ENCODE measurements around the gene STPG3. TPM values are rescaled to one million over a fixed set of nuclear protein-coding genes. Genes with fewer than 3 reads are reported as not detected.

STPG3 gene
- total and polyA plus RNA-seq, 2 of the 13 experiments (the other 11 are each of a cell fraction or from before 2014, with no cell fraction given): not detected

GRCh38 chr9:137271696-137272076 is 20.6 kb downstream of the STPG3 start:
- intact Hi-C loops (cut with micrococcal nuclease; ENCODE audit: unreplicated experiment): no loop called here
- no peak overlapping the region for H3K27ac ChIP-seq (ENCODE audit: extremely low read length, insufficient read depth, low read length)
- H3K36me3 ChIP-seq (replicated peaks in 1 of 2; ENCODE audit: control insufficient read depth in 1 of 2, insufficient read depth in 2 of 2, low read length in 2 of 2): peaks cover 13 to 34% of the 10 kb centered on the region in 2 experiments; a peak in 4 of 5 replicates
- no peaks in the 10 kb centered on the region for H3K79me2 ChIP-seq (ENCODE audit: insufficient read depth, low read length)
- H4K20me1 ChIP-seq (ENCODE audit: insufficient read depth, low read length): no peaks in the 10 kb centered on the region
- H3K27me3 ChIP-seq (ENCODE audit: control insufficient read depth in 1 of 2, insufficient read depth in 2 of 2, low read length in 2 of 2): no peaks in the 10 kb centered on the region
- WGBS (ENCODE audit: low lambda C conversion rate): 78% methylated on average over 3 of the region's 3 CpGs
- peaks cover 33% of the 10 kb centered on the region for H3K4me1 ChIP-seq (ENCODE audit: insufficient read depth, low read length)
- ChIA-PET POLR2A (no interaction called here), CTCF (ENCODE audit: low intra/inter-chr PET ratio, low total read pairs) (no interaction called here)
- TF ChIP-seq RNF2 (conservative IDR thresholded peaks at IDR 0.05; ENCODE audit: low read depth): no peak
- in situ Hi-C loops (cut with HindIII; ENCODE audit: extremely low pct_ligation_motif_present, low pct_unique_long_range_greater_than_20kb): no loop called here
- no peak overlapping the region for H3K4me3 ChIP-seq (replicated peaks in 1 of 3; ENCODE audit: insufficient read depth in 1 of 3, low read depth in 2 of 3, low read length in 3 of 3)
- no peak overlapping the region for H2AFZ ChIP-seq (ENCODE audit: low read length)
- no TSS peak for BruUV-seq (replicated peaks)
- H3K9me3 ChIP-seq (ENCODE audit: low read length): no peaks in the 10 kb centered on the region
- DNase-seq (ENCODE audit: low spot score): no peak
- ATAC-seq: no peak
- no peak overlapping the region for H3K9ac ChIP-seq (ENCODE audit: insufficient read depth, low read depth, low read length)
- H3K4me2 ChIP-seq (ENCODE audit: low read depth, low read length): no peak overlapping the region
- no peak for FAIRE-seq

- intact Hi-C loops (cut with micrococcal nuclease; ENCODE audit: unreplicated experiment): no loop called here
- 98% methylated on average over 12 of the region's 39 CpGs for WGBS (ENCODE audit: low lambda C conversion rate)
- ChIA-PET CTCF (ENCODE audit: low intra/inter-chr PET ratio, low total read pairs) (no interaction called here), POLR2A (interaction anchor here (1.3 to 1.5 kb wide), 2 partner anchors 18 to 32 kb away, joined by 3 to 5 read pairs; partner anchors contain the start of gene TUBB4B)
- Histone ChIP-seq H4K20me1 (ENCODE audit: insufficient read depth, low read length) (no peaks in the 10 kb centered on the region), H3K27ac (ENCODE audit: extremely low read length, insufficient read depth, low read length) (no peak overlapping the region), H3K79me2 (ENCODE audit: insufficient read depth, low read length) (no peaks in the 10 kb centered on the region), H3K9me3 (ENCODE audit: low read length) (no peaks in the 10 kb centered on the region), H3K9ac (ENCODE audit: insufficient read depth, low read depth, low read length) (no peak overlapping the region), H3K4me2 (ENCODE audit: low read depth, low read length) (no peak overlapping the region), H3K36me3 (replicated peaks in 1 of 2; ENCODE audit: control insufficient read depth in 1 of 2, insufficient read depth in 2 of 2, low read length in 2 of 2) (peaks cover 13 to 29% of the 10 kb centered on the region in 2 experiments; a peak in 4 of 5 replicates), H2AFZ (ENCODE audit: low read length) (no peak overlapping the region), H3K4me1 (ENCODE audit: insufficient read depth, low read length) (peaks cover 30% of the 10 kb centered on the region), H3K4me3 (replicated peaks in 1 of 3; ENCODE audit: insufficient read depth in 1 of 3, low read depth in 2 of 3, low read length in 3 of 3) (no peak overlapping the region), H3K27me3 (ENCODE audit: control insufficient read depth in 1 of 2, insufficient read depth in 2 of 2, low read length in 2 of 2) (no peaks in the 10 kb centered on the region)
- ATAC-seq: no peak
- FAIRE-seq: no peak
- no TSS peak for BruUV-seq (replicated peaks)
- DNase-seq (ENCODE audit: low spot score): no peak
- TF ChIP-seq AGO2 (optimal IDR thresholded peaks at IDR 0.05; ENCODE audit: low read depth, low read length): peak; percentile 78
- TF ChIP-seq RBFOX2 (IDR thresholded peaks at IDR 0.05; ENCODE audit: low read depth, low read length): peak; percentile 42; the same call in 1 of the 2 replicates
- TF ChIP-seq ZNF484 (CRISPR knock-in tag; IDR thresholded peaks at IDR 0.05; ENCODE audit: borderline replicate concordance, low read depth): no peak
- in situ Hi-C loops (cut with HindIII; ENCODE audit: extremely low pct_ligation_motif_present, low pct_unique_long_range_greater_than_20kb): no loop called here
Measured at GRCh38 chr9:137272241-137273094, 21.4 kb downstream of the STPG3 start.

Measured in HepG2 (cell line).